Measurements from ENCODE around the gene STXBP5L. TPM values are rescaled to one million over a fixed set of nuclear protein-coding genes. Genes with fewer than 3 reads are reported as not detected.
A peak's percentile ranks its signal among the peaks of the same experiment; 100 is the strongest.

Gene STXBP5L
- polyA plus RNA-seq, 2 of the 4 experiments (the other 2 are of a cell fraction): 0.08 TPM; not detected in 1

- CTCF ChIA-PET: no interaction called here
- FAIRE-seq (no peak), DNase-seq (ENCODE audit: low read depth in 1 of 2, low spot score in 1 of 2) (no peak), ATAC-seq (no peak)
- TF ChIP-seq CHD4 (IDR thresholded peaks at IDR 0.05; ENCODE audit: borderline replicate concordance) (no peak), ZFP36 (IDR thresholded peaks at IDR 0.05; ENCODE audit: borderline replicate concordance, partially characterized antibody) (no peak), NFE2L2 (conservative IDR thresholded peaks at IDR 0.05; ENCODE audit: low read length) (no peak), GATA3 (IDR thresholded peaks at IDR 0.05; ENCODE audit: borderline replicate concordance) (no peak)
- TF ChIP-seq, protein P1, sequence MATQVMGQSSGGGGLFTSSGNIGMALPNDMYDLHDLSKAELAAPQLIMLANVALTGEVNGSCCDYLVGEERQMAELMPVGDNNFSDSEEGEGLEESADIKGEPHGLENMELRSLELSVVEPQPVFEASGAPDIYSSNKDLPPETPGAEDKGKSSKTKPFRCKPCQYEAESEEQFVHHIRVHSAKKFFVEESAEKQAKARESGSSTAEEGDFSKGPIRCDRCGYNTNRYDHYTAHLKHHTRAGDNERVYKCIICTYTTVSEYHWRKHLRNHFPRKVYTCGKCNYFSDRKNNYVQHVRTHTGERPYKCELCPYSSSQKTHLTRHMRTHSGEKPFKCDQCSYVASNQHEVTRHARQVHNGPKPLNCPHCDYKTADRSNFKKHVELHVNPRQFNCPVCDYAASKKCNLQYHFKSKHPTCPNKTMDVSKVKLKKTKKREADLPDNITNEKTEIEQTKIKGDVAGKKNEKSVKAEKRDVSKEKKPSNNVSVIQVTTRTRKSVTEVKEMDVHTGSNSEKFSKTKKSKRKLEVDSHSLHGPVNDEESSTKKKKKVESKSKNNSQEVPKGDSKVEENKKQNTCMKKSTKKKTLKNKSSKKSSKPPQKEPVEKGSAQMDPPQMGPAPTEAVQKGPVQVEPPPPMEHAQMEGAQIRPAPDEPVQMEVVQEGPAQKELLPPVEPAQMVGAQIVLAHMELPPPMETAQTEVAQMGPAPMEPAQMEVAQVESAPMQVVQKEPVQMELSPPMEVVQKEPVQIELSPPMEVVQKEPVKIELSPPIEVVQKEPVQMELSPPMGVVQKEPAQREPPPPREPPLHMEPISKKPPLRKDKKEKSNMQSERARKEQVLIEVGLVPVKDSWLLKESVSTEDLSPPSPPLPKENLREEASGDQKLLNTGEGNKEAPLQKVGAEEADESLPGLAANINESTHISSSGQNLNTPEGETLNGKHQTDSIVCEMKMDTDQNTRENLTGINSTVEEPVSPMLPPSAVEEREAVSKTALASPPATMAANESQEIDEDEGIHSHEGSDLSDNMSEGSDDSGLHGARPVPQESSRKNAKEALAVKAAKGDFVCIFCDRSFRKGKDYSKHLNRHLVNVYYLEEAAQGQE (IDR thresholded peaks at IDR 0.05): no peak
- TF ChIP-seq, protein P2, sequence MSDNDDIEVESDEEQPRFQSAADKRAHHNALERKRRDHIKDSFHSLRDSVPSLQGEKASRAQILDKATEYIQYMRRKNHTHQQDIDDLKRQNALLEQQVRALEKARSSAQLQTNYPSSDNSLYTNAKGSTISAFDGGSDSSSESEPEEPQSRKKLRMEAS (IDR thresholded peaks at IDR 0.05): no peak
- 0% methylated on average over 1 of the region's 1 CpG for WGBS (ENCODE audit: missing lambda C conversion rate)
- Histone ChIP-seq H3K4me3 (no peak overlapping the region), H3K4me2 (no peak overlapping the region), H3K9me3 (no peaks in the 10 kb centered on the region), H3K27ac (no peak overlapping the region), H3K4me1 (no peaks in the 10 kb centered on the region)
- POLR2A ChIA-PET: no interaction called here
Measured at GRCh38 chr3:120983321-120983665, 75.3 kb downstream of the STXBP5L start.

- no peak for ATAC-seq
- CTCF ChIA-PET: no interaction called here
- H3K4me2 ChIP-seq: no peak overlapping the region
Measured at GRCh38 chr3:120983841-120984240, 75.8 kb downstream of the STXBP5L start.

DNA sequence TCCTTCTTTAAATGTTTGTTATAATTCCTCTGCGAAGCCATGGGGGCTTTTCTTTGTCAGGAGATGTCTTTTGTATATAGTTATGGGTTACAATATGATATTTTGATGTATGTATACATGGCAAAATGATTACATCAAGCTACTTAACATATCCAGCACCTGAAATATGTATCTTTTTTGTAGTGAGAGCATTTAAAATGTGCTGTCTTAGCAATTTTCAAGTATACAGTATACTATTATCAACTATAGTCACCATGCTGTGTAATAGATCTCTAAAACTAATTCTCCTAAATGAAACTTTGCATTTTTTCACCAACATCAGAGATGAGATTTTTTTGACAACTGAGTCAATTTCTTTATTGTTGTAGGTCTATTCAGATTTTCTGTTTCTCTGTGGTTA is 77.2 kb downstream of the STXBP5L start:
- DNase-seq (ENCODE audit: low read depth in 1 of 2, low spot score in 1 of 2): no peak
- POLR2A ChIA-PET: no interaction called here
- TF ChIP-seq NR3C1 (IDR thresholded peaks at IDR 0.05) (no peak), MAFK (IDR thresholded peaks at IDR 0.05; ENCODE audit: partially characterized antibody) (peak; percentile 84)
- H3K4me3 ChIP-seq: no peak overlapping the region
- H3K4me2 ChIP-seq: no peak overlapping the region
- no peaks in the 10 kb centered on the region for H3K9me3 ChIP-seq
- no peaks in the 10 kb centered on the region for H3K4me1 ChIP-seq
- ATAC-seq: no peak
- no peak overlapping the region for H3K27ac ChIP-seq
- WGBS (ENCODE audit: missing lambda C conversion rate): 3% methylated on average over 1 of the region's 1 CpG
- no peak for FAIRE-seq
- CTCF ChIA-PET: no interaction called here

More at GRCh38 chr3:120983841-120984240, 75.8 kb downstream of the STXBP5L start:
- TF ChIP-seq CHD4 (IDR thresholded peaks at IDR 0.05; ENCODE audit: borderline replicate concordance) (no peak), SMC3 (IDR thresholded peaks at IDR 0.05) (no peak), CHD2 (IDR thresholded peaks at IDR 0.05; ENCODE audit: low read length, partially characterized antibody) (no peak), TP53 (CRISPR knock-in tag; IDR thresholded peaks at IDR 0.05) (no peak), ZSCAN20 (CRISPR knock-in tag; IDR thresholded peaks at IDR 0.05) (no peak), ELK1 (IDR thresholded peaks at IDR 0.05; ENCODE audit: low read depth, low read length) (no peak), E2F6 (IDR thresholded peaks at IDR 0.05; ENCODE audit: borderline replicate concordance, low read depth) (no peak), MAFK (IDR thresholded peaks at IDR 0.05; ENCODE audit: partially characterized antibody) (no peak), FOXS1 (CRISPR knock-in tag; IDR thresholded peaks at IDR 0.05) (no peak), HOXA7 (CRISPR knock-in tag; IDR thresholded peaks at IDR 0.05) (no peak), CBX8 (IDR thresholded peaks at IDR 0.05) (no peak), MAZ (IDR thresholded peaks at IDR 0.05; ENCODE audit: borderline replicate concordance, low read depth, low read length) (no peak), CBX2 (IDR thresholded peaks at IDR 0.05; ENCODE audit: borderline replicate concordance, low read depth) (no peak), RCOR1 (IDR thresholded peaks at IDR 0.05; ENCODE audit: low read depth, low read length) (no peak)
- no peak for FAIRE-seq
- no peak for DNase-seq (ENCODE audit: low read depth in 1 of 2, low spot score in 1 of 2)
- Histone ChIP-seq H3K4me3 (no peak overlapping the region), H3K27ac (no peak overlapping the region), H3K4me1 (no peaks in the 10 kb centered on the region), H3K9me3 (no peaks in the 10 kb centered on the region)
- POLR2A ChIA-PET: no interaction called here
- WGBS (ENCODE audit: missing lambda C conversion rate): 5% methylated on average over 2 of the region's 2 CpGs
